ENCODE data around the gene IREB2. TPM values are rescaled to one million over a fixed set of nuclear protein-coding genes. Genes with fewer than 3 reads are reported as not detected.

IREB2 gene
- total and polyA plus RNA-seq, 2 experiments from 2014 or later = 23.4 to 68.4 TPM

GRCh38 chr15:78457101-78457500, 19.1 kb downstream of the IREB2 start:
- Histone ChIP-seq H3K79me2 (replicated peaks; ENCODE audit: insufficient read depth) (peaks cover 100% of the 10 kb centered on the region), H3K4me2 (no peak overlapping the region), H3K4me1 (ENCODE audit: insufficient read depth) (peaks cover 32% of the 10 kb centered on the region), H3K27ac (ENCODE audit: low read depth) (no peak overlapping the region), H3K9me2 (ENCODE audit: insufficient read depth) (no peaks in the 10 kb centered on the region; the same call in 1 of the 2 replicates), H3F3A (replicated peaks; ENCODE audit: low read depth) (no peaks in the 10 kb centered on the region), H3K4me3 (no peak overlapping the region), H2AFZ (no peak overlapping the region), H3K27me3 (ENCODE audit: insufficient read depth) (no peaks in the 10 kb centered on the region), H3K36me3 (ENCODE audit: insufficient read depth) (no peaks in the 10 kb centered on the region; the same call in 1 of the 2 replicates), H4K20me1 (replicated peaks; ENCODE audit: insufficient read depth) (peaks cover 16% of the 10 kb centered on the region; the same call in 1 of the 2 replicates)
- ATAC-seq (no peak), DNase-seq (ENCODE audit: low spot score) (no peak)
- H3K9me3 Mint-ChIP-seq = no peaks in the 10 kb centered on the region
- peaks cover 1% of the 10 kb centered on the region for H3K27me3 Mint-ChIP-seq (ENCODE audit: insufficient read depth, low read depth, poor library complexity)
- peaks cover 65% of the 10 kb centered on the region for H3K4me1 Mint-ChIP-seq
- no peaks in the 10 kb centered on the region for H3K36me3 Mint-ChIP-seq (ENCODE audit: low read depth)
- H3K4me3 Mint-ChIP-seq = no peak overlapping the region
- no peak overlapping the region for H3K27ac Mint-ChIP-seq
- no peak for TF ChIP-seq POLR2AphosphoS5 (IDR thresholded peaks at IDR 0.05; ENCODE audit: low read depth)
- no peak for TF ChIP-seq ETS1 (IDR thresholded peaks at IDR 0.05)
- TF ChIP-seq NANOG (IDR thresholded peaks at IDR 0.05; ENCODE audit: borderline replicate concordance) = no peak
- TF ChIP-seq ZNF114 (CRISPR knock-in tag; IDR thresholded peaks at IDR 0.05) = no peak
- no peak for TF ChIP-seq ZNF331 (CRISPR knock-in tag; IDR thresholded peaks at IDR 0.05; ENCODE audit: low read depth)
- TF ChIP-seq CREB1 (CRISPR knock-in tag; IDR thresholded peaks at IDR 0.05; ENCODE audit: low read depth) = no peak

GRCh38 chr15:78460737-78461136, 22.7 kb downstream of the IREB2 start:
- peak overlapping the region; percentile 56; the same call in 1 of the 2 replicates for H3K27ac ChIP-seq (ENCODE audit: low read depth)
- Mint-ChIP-seq H3K4me3 (peak overlapping the region; percentile 39; the same call in 1 of the 3 replicates), H3K4me1 (peaks cover 45% of the 10 kb centered on the region), H3K9me3 (no peaks in the 10 kb centered on the region), H3K27me3 (ENCODE audit: insufficient read depth, low read depth, poor library complexity) (no peaks in the 10 kb centered on the region), H3K27ac (peak overlapping the region; percentile 68), H3K36me3 (ENCODE audit: low read depth) (peaks cover 25% of the 10 kb centered on the region)
- ATAC-seq = no peak
- DNase-seq (ENCODE audit: low spot score) = no peak
- H3F3A ChIP-seq (replicated peaks; ENCODE audit: low read depth) = no peaks in the 10 kb centered on the region
- no peak overlapping the region for H2AFZ ChIP-seq
- no peaks in the 10 kb centered on the region for H3K9me2 ChIP-seq (ENCODE audit: insufficient read depth)
- no peaks in the 10 kb centered on the region for H3K27me3 ChIP-seq (ENCODE audit: insufficient read depth)
- H3K4me1 ChIP-seq (ENCODE audit: insufficient read depth) = peaks cover 15% of the 10 kb centered on the region
- peaks cover 89% of the 10 kb centered on the region for H3K79me2 ChIP-seq (replicated peaks; ENCODE audit: insufficient read depth)
- H3K36me3 ChIP-seq (ENCODE audit: insufficient read depth) = peaks cover 6% of the 10 kb centered on the region; the same call in 1 of the 2 replicates
- peaks cover 12% of the 10 kb centered on the region; the same call in 1 of the 2 replicates for H4K20me1 ChIP-seq (replicated peaks; ENCODE audit: insufficient read depth)
- H3K4me2 ChIP-seq = peak overlapping the region; percentile 53; the same call in 1 of the 2 replicates
- H3K4me3 ChIP-seq = no peak overlapping the region
- TF ChIP-seq POLR2AphosphoS5 (IDR thresholded peaks at IDR 0.05; ENCODE audit: low read depth) (no peak), ZNF331 (CRISPR knock-in tag; IDR thresholded peaks at IDR 0.05; ENCODE audit: low read depth) (no peak), CREB1 (CRISPR knock-in tag; IDR thresholded peaks at IDR 0.05; ENCODE audit: low read depth) (no peak), NANOG (IDR thresholded peaks at IDR 0.05; ENCODE audit: borderline replicate concordance) (no peak), JUNB (IDR thresholded peaks at IDR 0.05; ENCODE audit: unreplicated experiment) (no peak), CTCF (conservative IDR thresholded peaks at IDR 0.05; ENCODE audit: low read depth in 2 of 2) (no peak), ZNF462 (CRISPR knock-in tag; IDR thresholded peaks at IDR 0.05) (no peak), EZH2phosphoT487 (IDR thresholded peaks at IDR 0.05; ENCODE audit: unreplicated experiment) (no peak), EZH2 (IDR thresholded peaks at IDR 0.05; ENCODE audit: low read depth, unreplicated experiment) (no peak)

Data from GM23338 (cell line).